ENCODE measurements around the gene MCEMP1.
A peak's percentile ranks its signal among the peaks of the same experiment; 100 is the strongest.

Gene MCEMP1

GRCh38 chr19:7633698-7634097 lies 43.2 kb upstream of the MCEMP1 start, which contains the start of gene PCP2:
PCP2 (minus strand) TSS chr19:7633719; CDS start chr19:7633457, 262 bp downstream.
- in situ Hi-C loops (cut with MboI; ENCODE audit: low pct_unique_long_range_greater_than_20kb, low sequenced_read_pairs, unreplicated experiment): no loop called here
- no peak for TF ChIP-seq CTCF (IDR thresholded peaks at IDR 0.05; ENCODE audit: extremely low read depth, insufficient read depth, missing control alignments)
- no peak for DNase-seq (ENCODE audit: low spot score)

- DNase-seq (ENCODE audit: low spot score): no peak
- in situ Hi-C loops (cut with MboI; ENCODE audit: low pct_unique_long_range_greater_than_20kb, low sequenced_read_pairs, unreplicated experiment): no loop called here
- TF ChIP-seq CTCF (IDR thresholded peaks at IDR 0.05; ENCODE audit: extremely low read depth, insufficient read depth, missing control alignments): no peak
Measured at GRCh38 chr19:7635670-7636069, 41.2 kb upstream of the MCEMP1 start.

- in situ Hi-C loops (cut with MboI; ENCODE audit: low pct_unique_long_range_greater_than_20kb, low sequenced_read_pairs, unreplicated experiment): no loop called here
- no peak for DNase-seq (ENCODE audit: low spot score)
- TF ChIP-seq CTCF (IDR thresholded peaks at IDR 0.05; ENCODE audit: extremely low read depth, insufficient read depth, missing control alignments): no peak
Measured at GRCh38 chr19:7636317-7636690, 40.6 kb upstream of the MCEMP1 start.

GRCh38 chr19:7636691-7637373 lies 40.1 kb upstream of the MCEMP1 start, which contains the start of gene STXBP2:
STXBP2 (plus strand) TSS chr19:7637110; CDS start chr19:7637150, 40 bp downstream.
- peak; percentile 99 for DNase-seq (ENCODE audit: low spot score)
- no peak for TF ChIP-seq CTCF (IDR thresholded peaks at IDR 0.05; ENCODE audit: extremely low read depth, insufficient read depth, missing control alignments)
- in situ Hi-C loops (cut with MboI; ENCODE audit: low pct_unique_long_range_greater_than_20kb, low sequenced_read_pairs, unreplicated experiment): no loop called here

- in situ Hi-C loops (cut with MboI; ENCODE audit: low pct_unique_long_range_greater_than_20kb, low sequenced_read_pairs, unreplicated experiment): no loop called here
- no peak for TF ChIP-seq CTCF (IDR thresholded peaks at IDR 0.05; ENCODE audit: extremely low read depth, insufficient read depth, missing control alignments)
- no peak for DNase-seq (ENCODE audit: low spot score)
Measured at GRCh38 chr19:7637374-7638256, 39.3 kb upstream of the MCEMP1 start.

GRCh38 chr19:7638802-7639465 lies 38.0 kb upstream of the MCEMP1 start:
- DNase-seq (ENCODE audit: low spot score): no peak
- TF ChIP-seq CTCF (IDR thresholded peaks at IDR 0.05; ENCODE audit: extremely low read depth, insufficient read depth, missing control alignments): no peak
- in situ Hi-C loops (cut with MboI; ENCODE audit: low pct_unique_long_range_greater_than_20kb, low sequenced_read_pairs, unreplicated experiment): no loop called here

All from GM13977 (cell line).